Endothelial cell of umbilical vein (primary cell): ENCODE results near the gene GRID1.

Experiments used
- EZH2 ChIP-seq: IDR thresholded peaks from 2 replicates; pipeline ENCODE4 v1.6.1; 2012; ENCODE audit warnings: borderline replicate concordance, low read depth, mild to moderate bottlenecking, moderate library complexity, low read length, inconsistent platforms; ENCODE audit not compliant: severe bottlenecking
- FOS ChIP-seq: IDR thresholded peaks from 2 replicates; pipeline ENCODE4 v1.6.1; 2011; ENCODE audit warnings: mild to moderate bottlenecking, low read length, moderate library complexity, borderline replicate concordance; ENCODE audit not compliant: insufficient read depth
- GATA2 ChIP-seq: IDR thresholded peaks from 2 replicates; pipeline ENCODE4 v1.7.0; 2011; ENCODE audit warnings: low read depth, mild to moderate bottlenecking, moderate library complexity, mixed read lengths, low read length; ENCODE audit not compliant: insufficient read length, insufficient read depth
- JUN ChIP-seq: IDR thresholded peaks from 2 replicates; pipeline ENCODE4 v1.6.1; 2011; ENCODE audit warnings: borderline replicate concordance, low read depth; ENCODE audit not compliant: insufficient read length, insufficient read depth
- POLR2A ChIP-seq: IDR thresholded peaks from 2 replicates; pipeline ENCODE4 v1.6.1; 2012; ENCODE audit warnings: low read depth, mild to moderate bottlenecking, control low read depth, low read length
- POLR2AphosphoS5 ChIP-seq: IDR thresholded peaks from 2 replicates; pipeline ENCODE4 v1.6.1; 2012; ENCODE audit warnings: low read depth, mild to moderate bottlenecking, control low read depth, low read length, moderate library complexity; ENCODE audit not compliant: insufficient read depth
- TF ChIP-seq, protein P1 (sequence below), 2 donors: IDR thresholded peaks; 1 replicate in 1 of 2; 2 replicates in 1 of 2; pipeline ENCODE4 v1.5.1; 2011; ENCODE audit warnings: low read length in 2 of 2, mild to moderate bottlenecking in 2 of 2, moderate library complexity in 2 of 2, control low read depth in 1 of 2, inconsistent platforms in 1 of 2, low read depth in 1 of 2; ENCODE audit not compliant: insufficient read depth in 1 of 2; ENCODE audit errors: extremely low read depth in 1 of 2

DNA sequence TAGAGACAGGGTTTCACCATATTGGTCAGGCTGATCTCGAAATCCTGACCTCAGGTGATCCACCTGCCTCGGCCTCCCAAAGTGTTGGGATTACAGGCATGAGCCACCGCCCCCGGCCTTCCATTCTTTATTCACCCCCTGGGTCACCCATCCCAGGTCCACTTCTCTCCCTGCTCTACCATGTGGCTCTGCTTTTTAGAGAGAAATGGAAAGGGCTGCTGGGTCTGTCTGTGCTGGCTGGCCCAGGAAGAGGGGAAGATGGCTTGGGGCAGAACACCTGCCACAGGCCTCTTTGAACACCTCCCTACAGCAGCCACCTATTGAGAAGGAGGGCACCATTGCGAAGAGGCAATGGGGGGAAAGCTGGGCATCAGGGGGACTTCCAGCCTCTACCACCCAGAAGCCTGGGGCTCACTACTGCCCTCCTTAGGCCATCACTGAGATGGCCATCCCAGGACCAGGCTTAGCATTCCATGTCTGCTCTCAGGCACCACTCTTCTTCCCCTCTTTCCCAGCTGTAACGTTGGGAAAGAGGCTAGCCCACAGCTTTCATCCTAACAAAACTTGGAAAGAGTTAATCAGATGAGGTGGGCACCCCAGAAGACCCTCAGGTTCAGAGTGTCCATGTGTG is 256.3 kb downstream of the GRID1 start:
- TF ChIP-seq, protein P1, sequence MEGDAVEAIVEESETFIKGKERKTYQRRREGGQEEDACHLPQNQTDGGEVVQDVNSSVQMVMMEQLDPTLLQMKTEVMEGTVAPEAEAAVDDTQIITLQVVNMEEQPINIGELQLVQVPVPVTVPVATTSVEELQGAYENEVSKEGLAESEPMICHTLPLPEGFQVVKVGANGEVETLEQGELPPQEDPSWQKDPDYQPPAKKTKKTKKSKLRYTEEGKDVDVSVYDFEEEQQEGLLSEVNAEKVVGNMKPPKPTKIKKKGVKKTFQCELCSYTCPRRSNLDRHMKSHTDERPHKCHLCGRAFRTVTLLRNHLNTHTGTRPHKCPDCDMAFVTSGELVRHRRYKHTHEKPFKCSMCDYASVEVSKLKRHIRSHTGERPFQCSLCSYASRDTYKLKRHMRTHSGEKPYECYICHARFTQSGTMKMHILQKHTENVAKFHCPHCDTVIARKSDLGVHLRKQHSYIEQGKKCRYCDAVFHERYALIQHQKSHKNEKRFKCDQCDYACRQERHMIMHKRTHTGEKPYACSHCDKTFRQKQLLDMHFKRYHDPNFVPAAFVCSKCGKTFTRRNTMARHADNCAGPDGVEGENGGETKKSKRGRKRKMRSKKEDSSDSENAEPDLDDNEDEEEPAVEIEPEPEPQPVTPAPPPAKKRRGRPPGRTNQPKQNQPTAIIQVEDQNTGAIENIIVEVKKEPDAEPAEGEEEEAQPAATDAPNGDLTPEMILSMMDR (IDR thresholded peaks at IDR 0.05; ENCODE audit: extremely low read depth in 1 of 2, insufficient read depth in 1 of 2, low read depth in 1 of 2, low read length in 2 of 2): no peak
- TF ChIP-seq POLR2A (no peak), GATA2 (no peak), EZH2 (no peak), POLR2AphosphoS5 (no peak), JUN (no peak), FOS (no peak)
